HG03097 (cell line): ENCODE results near the gene GNPNAT1.

ENCODE experiments used
- ATAC-seq: cut with Tn5 transposase; IDR thresholded peaks from one replicate; pipeline ENCODE4 v1.9.1; 2021; ENCODE audit not compliant: unreplicated experiment, low FRiP score

The GNPNAT1 gene

DNA sequence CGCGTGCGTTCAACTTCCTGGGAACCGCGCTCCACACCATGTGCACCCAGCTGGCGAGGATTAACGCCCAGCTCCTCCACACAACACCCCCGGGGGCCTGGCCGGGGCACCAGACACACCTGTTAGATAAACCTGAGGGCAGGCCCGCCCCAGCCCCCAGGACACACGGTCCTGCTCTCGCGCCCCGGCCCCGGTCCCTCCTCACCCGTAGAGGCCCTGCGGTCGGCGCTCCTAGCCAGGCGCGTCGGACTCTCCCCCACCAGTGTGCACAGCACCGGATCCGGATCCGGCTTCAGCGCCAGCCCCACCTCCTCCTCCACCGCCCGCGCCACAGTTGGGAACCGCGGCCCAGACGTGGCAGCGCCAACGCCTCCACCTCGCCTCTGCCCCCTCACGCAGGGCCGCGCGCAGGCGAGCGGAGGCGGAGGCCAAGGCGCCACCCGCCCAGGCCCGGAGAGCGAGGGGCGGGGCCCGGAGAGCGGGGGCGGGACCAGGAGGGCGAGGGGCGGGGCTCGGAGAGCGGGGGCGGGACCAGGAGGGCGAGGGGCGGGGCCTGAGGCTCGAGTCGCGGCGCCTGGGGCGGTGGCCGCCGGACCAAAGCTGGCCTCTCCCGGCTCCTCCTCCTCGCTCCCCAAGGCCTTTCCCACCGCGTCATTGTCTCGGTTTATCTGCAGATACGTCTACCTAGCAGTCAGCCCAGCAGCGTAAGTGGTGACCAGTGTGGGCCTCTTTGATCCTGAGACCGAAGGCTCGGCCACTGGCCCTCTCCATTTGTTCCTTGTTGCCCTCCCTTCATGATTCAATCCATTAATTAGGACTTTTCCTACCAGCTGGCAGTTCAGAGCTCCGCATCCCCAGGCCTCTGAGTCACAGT, at the start of gene GNPNAT1:
TSS of gene GNPNAT1 (minus strand) at position 385 of the 874 bp plus-strand sequence. CDS start 6,957 bp downstream, outside the sequence.
- peak; percentile 93 for ATAC-seq

DNA sequence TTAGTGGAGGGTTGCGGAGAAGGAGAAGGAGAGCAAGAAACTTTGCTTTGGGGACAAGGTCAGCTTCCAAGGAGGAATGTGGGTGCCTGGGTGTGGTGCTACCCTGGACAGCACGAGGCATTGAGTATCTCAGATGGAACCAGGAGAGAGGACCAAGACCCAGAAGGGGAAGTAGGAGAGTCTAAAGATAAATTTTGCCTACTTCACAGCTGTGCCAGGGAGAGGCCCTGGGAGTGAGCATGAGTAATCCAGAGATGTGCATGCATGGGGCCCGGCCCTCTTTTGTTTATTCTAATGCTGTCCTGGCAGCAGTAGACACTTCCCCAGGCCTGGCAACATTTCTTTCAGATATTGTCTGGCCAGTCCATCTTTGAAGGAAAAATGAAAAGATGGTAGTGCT, 49.5 kb upstream of the GNPNAT1 start:
- no peak for ATAC-seq

DNA sequence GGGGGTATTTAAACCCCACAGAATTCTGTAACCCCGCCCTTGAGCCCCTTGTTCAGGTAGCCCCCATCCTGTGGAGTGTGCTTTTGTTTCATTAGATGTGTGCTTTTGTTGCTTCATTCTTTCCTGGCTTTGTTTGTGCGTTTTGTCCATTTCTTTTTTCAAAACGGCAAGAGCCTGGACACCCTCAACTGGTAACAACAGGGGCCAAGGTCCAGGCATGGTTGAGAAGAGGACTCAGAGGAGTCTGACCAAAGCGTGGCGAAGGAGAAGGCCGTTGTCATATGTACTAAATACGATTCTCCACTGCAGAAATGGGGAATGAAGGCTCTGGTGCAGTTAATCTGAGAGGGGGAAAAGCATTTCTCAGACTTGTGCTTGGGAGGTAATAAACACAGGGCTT, 46.0 kb upstream of the GNPNAT1 start:
- no peak for ATAC-seq

DNA sequence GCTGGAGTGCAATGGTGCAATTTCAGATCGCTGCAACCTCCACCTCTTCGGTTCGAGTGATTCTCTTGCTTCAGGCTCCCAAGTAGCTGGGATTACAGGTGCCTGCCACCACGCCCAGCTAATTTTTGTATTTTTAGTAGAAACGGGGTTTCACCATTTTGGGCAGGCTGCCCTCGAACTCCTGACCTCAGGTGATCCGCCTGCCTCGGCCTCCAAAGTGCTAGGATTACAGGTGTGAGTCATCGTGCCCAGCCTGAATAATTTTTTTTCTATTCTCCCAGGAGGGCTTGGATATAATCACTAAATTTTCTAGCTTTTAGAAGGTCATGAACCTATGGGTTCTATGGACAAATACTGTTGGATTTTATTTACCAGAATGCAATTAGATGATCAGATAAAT, 44.7 kb upstream of the GNPNAT1 start:
- no peak for ATAC-seq

DNA sequence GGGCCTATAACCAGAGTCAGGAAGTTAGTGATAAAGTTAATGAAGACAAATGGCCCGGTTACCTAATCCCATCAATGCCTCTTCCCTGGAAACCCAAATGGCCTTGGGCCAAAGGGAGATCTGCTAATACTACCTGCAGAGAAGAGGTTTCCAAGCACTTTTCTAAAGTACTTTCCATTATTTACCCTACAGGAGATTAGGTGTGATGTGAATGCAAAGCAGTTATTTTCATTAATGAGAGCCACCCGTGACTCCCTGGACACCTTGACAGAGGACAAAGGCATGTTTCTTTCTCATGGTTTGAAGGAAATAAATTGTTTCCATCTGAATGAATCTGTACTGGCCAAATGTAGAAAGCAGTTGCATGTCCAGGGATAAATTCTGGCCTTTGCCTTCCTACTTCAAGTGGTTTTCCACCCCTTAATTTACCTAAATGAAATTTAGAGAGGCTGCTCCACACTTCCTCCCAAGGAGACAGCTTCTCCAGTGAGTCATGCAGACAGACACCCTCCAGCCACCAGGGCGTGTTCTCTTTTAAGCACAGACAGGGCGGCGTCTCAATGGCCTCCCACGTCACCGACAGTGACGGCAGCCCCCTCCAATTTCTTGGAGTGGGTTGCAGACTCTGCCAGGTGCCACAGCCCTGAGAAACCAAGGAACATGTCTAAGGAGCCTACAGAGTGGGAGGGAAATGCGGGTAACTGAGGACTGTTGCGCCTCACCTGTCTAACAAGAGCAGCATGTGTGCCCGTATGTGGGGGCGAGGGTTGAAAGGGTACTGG, 43.9 kb upstream of the GNPNAT1 start:
- no peak for ATAC-seq

DNA sequence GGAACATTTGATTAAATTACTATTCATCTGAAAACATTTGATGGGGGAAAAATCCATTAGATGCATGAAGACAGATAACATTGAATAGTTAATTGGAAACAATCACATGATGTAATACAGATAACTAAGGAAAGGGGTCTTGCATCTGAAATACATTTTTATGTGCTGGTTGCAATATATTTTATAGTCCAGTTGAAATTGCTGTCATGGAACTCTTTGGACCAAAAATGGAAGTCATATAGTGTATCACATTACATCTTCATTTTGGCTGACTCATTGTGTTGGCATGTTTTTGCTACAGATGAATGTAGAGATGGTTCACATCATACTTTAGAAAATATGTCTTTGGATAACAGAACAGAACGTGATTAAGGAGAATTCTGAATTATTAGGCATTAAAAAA, 43.0 kb upstream of the GNPNAT1 start:
- no peak for ATAC-seq

DNA sequence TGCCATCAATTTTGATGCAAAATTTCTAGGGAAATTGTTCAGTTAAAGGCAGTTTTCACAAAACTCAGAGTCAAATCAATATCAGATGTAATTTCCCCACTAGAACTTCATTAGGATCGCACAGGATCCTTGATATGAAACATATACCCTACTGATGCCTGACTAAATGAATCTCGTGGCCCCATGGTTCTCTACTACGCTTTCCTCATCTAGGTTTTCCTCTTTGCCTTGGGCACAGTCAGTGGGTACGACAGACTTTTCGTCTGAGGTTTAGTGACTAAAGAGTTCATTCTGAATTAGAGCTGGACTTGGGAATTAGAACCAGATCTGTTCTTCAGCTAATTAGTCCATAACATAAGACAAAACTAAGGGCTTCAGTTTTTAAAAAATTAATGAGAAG, 42.5 kb upstream of the GNPNAT1 start:
- no peak for ATAC-seq

DNA sequence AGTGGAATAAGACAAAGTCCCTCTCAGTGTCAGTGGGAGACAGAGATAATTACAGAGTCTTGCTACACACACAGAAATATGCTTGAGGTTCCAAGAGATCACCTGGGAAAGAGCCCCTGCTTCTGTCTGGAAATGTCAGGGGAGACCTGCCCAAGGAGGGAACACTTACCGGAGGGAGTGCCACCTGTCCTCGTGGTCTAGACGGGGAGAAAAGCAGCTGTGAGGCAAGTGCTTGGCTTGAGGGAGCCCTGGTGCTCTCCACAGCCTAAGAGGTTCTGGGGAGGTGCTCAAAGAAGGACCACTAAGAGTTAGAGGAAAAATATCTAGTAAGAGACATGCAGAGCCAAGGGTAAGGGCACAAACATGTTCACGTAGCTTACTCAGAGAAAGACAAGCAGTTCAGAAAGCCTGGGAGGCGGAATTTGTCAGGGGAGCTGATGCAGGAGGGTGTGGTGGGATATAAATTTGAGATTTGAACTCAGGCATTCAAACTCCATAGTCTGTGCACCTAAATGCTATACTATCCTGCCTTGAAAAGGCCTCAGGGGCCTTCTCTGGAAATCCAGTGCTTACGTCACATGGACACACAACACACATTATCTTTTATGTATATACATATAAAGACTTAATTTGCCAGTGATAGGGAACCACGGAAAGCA, 38.2 kb upstream of the GNPNAT1 start:
- no peak for ATAC-seq

DNA sequence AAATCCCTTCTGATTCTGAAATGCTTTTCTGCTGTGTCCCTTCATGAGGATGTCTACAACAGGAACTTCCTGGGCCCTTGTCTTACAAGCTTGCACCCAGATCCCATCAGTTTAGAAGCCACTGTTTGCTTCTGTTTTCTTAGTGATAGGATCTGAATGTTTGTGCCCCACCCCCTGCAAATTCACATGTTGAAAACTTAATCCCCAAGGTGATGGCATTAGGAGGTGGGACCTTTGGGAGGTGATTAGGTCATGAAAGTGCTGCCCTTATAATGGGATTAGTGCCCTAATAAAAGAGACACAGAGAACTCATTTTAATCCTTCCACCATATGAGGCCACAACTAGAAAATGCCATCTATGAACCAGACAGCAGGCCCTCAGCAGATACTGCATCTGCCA, 36.0 kb upstream of the GNPNAT1 start:
- no peak for ATAC-seq

DNA sequence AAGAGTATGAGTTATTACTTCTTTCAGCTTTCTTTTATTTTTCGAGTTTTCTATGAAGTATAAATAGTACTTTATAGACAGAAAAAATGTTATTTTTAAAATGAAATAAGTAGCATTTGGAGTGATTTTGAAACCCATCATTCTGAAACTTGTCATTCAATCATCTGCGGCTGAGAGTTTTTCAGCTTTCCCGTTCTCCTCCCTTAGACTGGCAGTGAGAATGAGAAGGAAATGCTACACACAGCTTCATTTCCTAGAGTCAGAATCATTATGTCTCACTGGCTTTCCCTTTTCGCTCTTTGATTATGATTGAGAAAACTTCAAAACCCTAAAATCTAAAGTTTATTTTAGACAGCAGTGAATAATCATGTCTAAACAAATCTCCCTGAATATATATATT, 33.7 kb upstream of the GNPNAT1 start:
- ATAC-seq = no peak

DNA sequence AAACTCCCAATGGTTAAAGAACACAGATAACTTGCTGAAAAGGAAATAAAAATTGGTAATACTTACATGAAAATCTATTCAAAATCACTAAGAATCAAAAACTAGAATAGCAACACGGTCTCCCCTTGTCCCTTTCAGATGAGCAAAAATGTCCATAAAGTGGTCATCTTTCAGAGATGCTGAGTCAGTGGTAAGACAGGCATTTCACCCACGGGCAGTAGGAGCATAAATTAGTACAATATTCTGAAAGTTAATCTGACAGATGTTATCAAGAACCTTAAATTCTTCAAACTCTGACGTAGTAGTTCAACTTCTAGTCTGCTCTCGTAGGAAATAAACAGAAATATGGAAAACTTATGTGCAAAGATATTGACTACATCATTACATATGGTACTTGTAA, 33.1 kb upstream of the GNPNAT1 start:
- no peak for ATAC-seq

DNA sequence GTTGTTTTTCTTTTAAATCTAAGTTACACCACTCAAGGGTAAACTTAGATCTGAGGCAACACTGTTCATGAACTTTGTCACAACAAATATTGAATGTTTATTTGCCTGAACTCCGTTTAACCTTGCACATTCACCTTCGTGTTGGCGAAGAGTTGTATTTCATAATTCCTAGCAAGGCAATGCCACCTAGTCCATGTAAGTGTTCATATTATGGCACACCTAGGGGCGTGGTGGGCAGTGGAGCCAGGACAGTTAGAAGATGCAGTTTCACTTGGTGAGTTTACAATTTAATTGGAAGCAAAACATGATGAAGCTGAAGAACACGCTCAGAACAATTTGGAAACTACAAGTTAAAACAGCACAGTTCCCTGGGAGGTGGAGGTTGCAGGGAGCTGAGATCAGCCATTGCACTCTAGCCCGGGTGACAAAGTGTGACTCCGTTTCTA, 30.4 kb upstream of the GNPNAT1 start:
- ATAC-seq = no peak

DNA sequence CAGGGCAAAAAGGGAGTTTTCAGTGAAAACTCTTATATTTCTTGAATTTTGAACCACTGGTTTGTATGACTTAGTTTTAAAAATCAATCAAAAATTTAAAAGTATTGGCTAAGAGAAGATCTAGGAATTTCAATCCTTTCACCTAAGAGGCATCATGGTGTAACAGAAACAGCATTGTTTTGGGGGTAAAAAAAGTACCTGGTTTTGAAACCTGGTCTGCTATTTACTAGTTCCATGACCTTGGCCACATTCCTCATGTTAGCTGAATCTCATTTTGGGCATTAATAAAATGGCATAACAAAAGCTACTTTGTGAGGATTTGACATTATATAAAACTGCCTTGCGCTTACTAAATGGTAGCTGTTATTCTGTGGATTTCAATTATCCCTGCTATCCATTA, 16.7 kb upstream of the GNPNAT1 start:
- no peak for ATAC-seq

DNA sequence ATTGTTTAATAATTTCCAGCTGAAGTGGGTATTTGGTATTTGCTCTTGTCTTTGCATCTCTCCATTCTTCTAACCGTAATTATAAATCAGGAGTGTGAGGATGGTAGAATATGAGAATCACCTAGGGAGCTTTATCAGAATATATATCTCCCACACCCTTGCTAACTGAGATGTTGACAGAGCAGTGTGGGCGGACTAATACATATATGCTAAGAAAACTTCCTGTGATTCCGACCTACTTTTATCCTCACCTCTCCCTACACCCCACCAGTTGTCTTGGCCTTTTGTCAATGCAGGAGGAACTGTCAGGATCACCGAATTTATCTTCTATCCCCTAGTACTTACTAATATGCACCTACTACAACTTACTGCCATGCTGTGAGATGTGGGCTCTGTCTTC, 14.7 kb upstream of the GNPNAT1 start:
- no peak for ATAC-seq

DNA sequence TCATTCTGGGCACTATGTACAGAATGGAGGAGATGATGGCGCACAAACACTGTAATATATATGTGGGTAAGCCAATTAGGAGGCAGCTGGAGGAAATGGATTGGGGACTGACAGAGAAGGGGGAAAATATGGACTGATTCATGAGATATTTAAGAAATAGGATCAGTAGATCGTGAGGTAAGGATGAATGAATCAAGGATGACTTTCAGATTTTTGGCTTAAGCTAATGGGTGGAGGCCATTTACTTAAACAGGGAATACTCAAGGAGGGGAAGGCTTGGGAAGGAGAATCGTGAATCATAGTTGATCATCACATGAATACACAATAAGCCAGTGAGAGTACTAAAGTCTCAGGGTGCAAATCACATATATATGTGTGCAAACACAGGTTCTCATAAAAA, 11.2 kb upstream of the GNPNAT1 start:
- ATAC-seq = no peak

DNA sequence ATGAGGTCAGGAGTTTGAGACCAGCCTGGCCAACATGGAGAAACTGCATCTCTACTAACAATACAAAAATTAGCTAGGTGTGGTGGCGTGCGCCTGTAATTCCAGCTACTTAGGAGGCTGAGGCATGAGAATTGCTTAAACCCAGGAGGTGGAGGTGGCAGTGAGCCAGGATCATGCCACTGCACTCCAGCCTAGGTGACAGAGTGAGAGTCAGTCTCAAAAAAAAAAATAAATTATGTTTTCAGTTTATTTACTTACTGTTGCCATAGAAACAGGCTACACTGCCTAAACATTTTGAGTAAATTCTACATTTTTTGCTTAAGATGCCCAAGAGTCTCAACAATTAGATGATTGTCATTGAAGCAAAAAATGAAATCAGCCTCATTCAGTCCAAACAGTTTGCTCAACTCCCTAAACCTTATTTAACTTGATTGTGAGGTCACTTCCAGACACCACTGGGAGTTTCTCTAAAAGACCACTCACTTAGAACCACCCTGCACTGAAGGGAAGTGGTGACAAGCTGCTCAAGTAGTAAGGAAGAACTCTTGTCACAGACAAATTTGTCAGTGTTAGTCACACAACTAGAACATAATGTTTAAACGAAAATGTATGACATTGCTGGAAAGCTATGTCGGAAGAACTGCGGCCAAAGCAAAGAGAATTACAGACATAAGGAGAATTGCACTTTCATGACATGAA, 9.8 kb upstream of the GNPNAT1 start:
- ATAC-seq = no peak

DNA sequence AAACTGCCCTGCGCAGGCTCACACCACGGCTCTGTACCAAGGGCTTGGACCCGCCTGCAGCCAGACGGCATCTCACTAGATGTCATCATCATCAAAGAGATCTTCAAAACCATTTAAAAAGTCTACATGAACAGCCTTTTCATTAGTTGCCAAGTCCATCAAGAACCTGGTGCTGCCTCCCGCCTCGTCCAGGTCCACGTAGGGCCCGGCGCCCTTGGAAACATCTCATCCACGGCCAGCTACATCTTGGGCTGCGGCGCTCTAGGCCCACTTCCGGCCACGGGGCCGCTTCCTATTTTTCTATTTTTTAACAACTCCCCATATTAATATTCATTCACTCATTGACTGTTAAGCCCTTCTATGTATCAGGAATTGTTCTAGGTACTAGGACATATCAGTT, 7.4 kb upstream of the GNPNAT1 start:
- ATAC-seq = no peak

DNA sequence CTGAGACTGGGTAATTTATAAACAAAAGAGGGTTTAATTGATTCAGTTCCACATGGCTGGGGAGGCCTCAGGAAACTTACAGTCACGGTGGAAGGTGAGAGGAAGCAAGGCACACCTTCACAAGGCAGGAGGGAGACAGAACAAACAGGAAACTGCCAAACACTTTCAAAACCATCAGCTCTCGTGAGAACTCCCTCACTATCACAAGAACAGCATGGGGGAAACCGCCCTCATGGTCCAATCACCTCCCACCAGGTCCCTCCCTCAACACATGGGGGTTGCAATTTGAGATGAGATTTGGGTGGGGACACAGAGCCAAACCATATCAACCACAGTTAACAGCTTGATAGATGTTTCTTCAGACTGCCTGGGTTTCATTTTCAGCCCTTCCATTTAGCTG, 6.2 kb upstream of the GNPNAT1 start:
- ATAC-seq = no peak

DNA sequence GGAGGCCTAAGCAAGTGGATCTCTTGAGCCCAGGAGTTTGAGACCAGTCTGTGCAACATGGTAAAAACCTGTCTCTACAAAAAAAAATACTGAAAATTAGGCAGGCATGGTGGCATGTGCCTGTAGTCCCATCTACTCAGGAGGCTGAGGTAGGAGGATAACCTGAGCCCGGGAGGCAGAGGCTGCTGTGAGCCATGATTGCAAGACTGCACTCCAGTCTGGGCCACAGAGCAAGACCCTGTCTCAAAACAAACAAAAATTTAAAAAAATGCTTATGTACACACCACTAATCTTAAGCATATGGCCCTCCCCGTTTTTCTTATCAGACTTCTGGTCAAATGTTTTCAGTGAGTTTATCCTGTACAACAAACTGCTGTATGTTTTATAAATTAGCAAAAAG, 1.7 kb upstream of the GNPNAT1 start:
- no peak for ATAC-seq

DNA sequence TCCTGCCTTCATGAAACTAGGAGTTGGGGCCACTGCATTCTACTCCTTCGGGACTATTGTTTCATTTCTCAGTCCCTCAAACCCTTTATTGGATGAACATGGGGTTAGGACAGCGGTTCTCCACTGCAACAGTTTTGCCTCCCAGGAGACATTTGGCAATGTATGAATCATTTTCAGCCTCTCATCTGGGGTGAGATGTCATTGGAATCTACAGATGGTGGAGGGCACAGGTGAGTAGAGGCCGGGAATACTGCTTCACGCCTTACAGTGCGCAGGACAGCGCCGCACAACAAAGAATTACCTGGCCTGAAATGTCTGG, 649 bp upstream of the GNPNAT1 start:
- ATAC-seq = no peak

DNA sequence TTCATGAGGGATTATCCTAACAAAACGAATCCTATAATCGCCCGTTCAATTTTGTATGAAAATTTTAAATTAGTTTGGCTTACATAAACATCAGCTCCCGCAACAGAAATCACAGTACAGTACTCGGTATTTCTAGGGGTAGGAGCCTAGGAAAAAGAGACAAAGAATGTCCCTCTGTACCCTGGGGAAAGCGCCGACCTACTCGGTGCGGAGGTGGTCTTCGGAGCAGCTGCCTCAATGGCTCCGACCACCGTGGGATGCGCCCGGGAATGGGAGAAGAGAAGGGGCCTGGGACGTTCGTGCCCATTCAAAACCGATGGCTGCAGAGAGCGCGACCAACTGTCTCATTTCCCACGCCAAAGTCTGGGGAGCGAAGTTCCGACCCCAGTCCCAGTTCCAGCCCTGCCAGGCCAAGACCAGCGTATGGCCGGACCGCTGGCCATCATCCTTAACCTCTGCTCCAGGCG, 618 bp downstream of the GNPNAT1 start:
- ATAC-seq = no peak
